ACHN (cell line): ENCODE results near the gene AIFM1.

ENCODE experiments used
- DNase-seq: peaks from one replicate; pipeline ENCODE4 v3.0.0-alpha.2; 2015
- in situ Hi-C: cut with HindIII; loops from 2 replicates; pipeline ENCODE4 v1.10.0; 2017; ENCODE audit warnings: low sequenced_read_pairs, low pct_ligation_motif_present, low pct_unique_long_range_greater_than_20kb

The AIFM1 gene

GRCh38 chrX:130106071-130106470 is 59.6 kb downstream of the AIFM1 start:
- DNase-seq = no peak
- in situ Hi-C loops = no loop called here

GRCh38 chrX:130105244-130105643 is 60.4 kb downstream of the AIFM1 start:
- in situ Hi-C loops = no loop called here
- DNase-seq = no peak

GRCh38 chrX:130103605-130104004 is 62.0 kb downstream of the AIFM1 start:
- DNase-seq = no peak
- in situ Hi-C loops = no loop called here

- DNase-seq = no peak
- in situ Hi-C loops = no loop called here
Observed at GRCh38 chrX:130100180-130100579, 65.5 kb downstream of the AIFM1 start.

- no peak for DNase-seq
- in situ Hi-C loops = no loop called here
Observed at GRCh38 chrX:130098210-130098552, 67.5 kb downstream of the AIFM1 start.

- in situ Hi-C loops = no loop called here
- no peak for DNase-seq
Observed at GRCh38 chrX:130097507-130098209, 68.0 kb downstream of the AIFM1 start.

GRCh38 chrX:130095249-130096030 is 70.2 kb downstream of the AIFM1 start:
- DNase-seq = no peak
- in situ Hi-C loops = no loop called here

GRCh38 chrX:130094696-130095095 is 70.9 kb downstream of the AIFM1 start:
- no peak for DNase-seq
- in situ Hi-C loops = no loop called here

GRCh38 chrX:130093271-130093670 is 72.4 kb downstream of the AIFM1 start:
- in situ Hi-C loops = no loop called here

GRCh38 chrX:130091980-130092522 is 73.6 kb downstream of the AIFM1 start:
- DNase-seq = no peak
- in situ Hi-C loops = no loop called here

More at GRCh38 chrX:130093271-130093670, 72.4 kb downstream of the AIFM1 start:
- DNase-seq = no peak

GRCh38 chrX:130090364-130090763 is 75.3 kb downstream of the AIFM1 start:
- in situ Hi-C loops = no loop called here
- DNase-seq = no peak

- in situ Hi-C loops = no loop called here
- DNase-seq = no peak
Observed at GRCh38 chrX:130086447-130087206, 79.0 kb downstream of the AIFM1 start.

GRCh38 chrX:130085551-130086446 is 79.8 kb downstream of the AIFM1 start:
- no peak for DNase-seq
- in situ Hi-C loops = no loop called here

GRCh38 chrX:130084631-130085237 is 80.9 kb downstream of the AIFM1 start:
- DNase-seq = no peak
- in situ Hi-C loops = no loop called here

GRCh38 chrX:130083656-130084382 is 81.8 kb downstream of the AIFM1 start:
- in situ Hi-C loops = no loop called here
- no peak for DNase-seq

GRCh38 chrX:130083107-130083490 is 82.5 kb downstream of the AIFM1 start:
- in situ Hi-C loops = no loop called here
- DNase-seq = no peak
